HG03066 (cell line): ENCODE data around the gene BAHCC1.
"Not testable (repeated sequence)": the region's sequence is repeated elsewhere in the genome, so short reads cannot be mapped to it uniquely, and the experiment has no call there.

Experiments used
- ATAC-seq: cut with Tn5 transposase; IDR thresholded peaks from one replicate; pipeline ENCODE4 v1.9.1; 2021; ENCODE audit warnings: low read depth; ENCODE audit not compliant: unreplicated experiment

Gene BAHCC1

DNA sequence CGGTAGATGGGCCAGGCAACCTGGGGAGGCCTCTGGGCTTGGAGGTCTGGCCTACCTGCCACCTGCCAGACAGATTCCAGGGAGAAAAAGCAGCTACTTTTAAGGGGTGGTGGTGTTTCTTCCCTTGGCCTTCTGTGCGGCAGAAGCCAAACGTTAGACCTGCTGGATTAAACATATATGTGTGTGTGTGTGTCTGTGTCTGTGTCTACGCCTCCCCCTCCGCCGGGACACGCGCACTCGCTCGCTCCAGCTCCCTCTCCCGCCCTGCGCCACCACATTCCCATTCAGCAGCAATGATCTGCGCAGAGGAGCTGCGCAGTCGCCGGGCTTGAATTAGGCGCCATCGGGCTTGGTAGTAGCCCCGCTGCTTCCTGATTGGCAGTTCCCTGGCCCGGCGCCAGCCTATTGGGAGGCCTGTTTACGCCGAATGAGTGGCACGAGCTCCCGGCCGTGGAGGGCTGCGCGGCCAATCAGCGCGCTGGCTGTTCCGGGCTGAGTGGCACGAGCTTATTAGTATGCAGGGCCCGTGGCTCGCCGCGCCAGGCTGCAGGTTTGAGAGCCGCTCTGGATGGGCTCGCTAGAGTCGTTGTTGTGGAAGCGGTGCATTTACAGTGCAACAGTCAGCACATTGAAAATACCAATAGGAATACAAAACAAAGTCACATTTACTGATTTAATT is at the start of gene BAHCC1:
TSS of gene BAHCC1 (plus strand) at position 537 of the 679 bp plus-strand sequence. CDS start 4,283 bp downstream, outside the sequence.
- ATAC-seq = no peak

GRCh38 chr17:81346090-81346907 is 49.0 kb upstream of the BAHCC1 start:
- peak; percentile 71 for ATAC-seq

DNA sequence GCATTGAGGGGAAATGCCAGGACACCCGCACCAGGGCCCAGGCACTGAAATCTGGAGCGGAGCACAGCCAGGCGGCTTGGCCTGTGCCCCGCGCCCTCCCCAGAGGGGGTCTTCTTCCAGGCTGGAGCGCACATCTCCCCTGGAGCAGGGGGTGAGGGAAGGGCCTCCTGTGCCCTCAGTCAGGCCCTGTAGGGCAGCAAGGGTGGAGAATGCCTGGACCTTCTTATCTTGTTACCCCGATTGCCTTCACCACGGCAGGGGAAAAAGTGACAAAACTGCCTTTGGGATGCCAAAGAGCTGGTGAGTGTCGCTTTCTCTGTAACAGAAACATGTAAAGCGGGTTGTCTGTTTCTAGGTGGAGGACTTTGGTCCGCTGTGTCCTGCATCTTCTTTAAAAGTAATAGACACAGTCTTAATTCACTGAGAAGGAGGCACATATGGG is 48.3 kb upstream of the BAHCC1 start:
- no peak for ATAC-seq

DNA sequence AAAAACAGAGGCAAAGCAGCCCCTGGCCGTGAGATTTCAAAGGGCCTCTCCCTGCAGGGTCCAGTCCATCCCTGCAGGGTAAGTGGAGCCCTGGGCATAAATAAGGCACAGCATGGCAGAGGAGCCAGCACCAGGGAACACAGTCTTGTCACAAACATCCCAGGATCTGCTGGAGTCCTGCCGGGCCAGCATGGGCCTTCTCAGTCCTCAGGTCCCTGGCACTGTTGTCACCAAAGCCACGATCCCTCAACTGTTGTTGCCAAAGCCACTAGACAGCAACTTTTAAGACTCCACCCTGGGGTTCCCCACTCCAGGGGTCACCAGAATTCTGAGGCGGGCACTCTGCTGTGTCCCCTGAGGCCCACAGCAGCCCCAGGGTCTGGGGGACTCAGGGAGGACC is 47.8 kb upstream of the BAHCC1 start:
- no peak for ATAC-seq

DNA sequence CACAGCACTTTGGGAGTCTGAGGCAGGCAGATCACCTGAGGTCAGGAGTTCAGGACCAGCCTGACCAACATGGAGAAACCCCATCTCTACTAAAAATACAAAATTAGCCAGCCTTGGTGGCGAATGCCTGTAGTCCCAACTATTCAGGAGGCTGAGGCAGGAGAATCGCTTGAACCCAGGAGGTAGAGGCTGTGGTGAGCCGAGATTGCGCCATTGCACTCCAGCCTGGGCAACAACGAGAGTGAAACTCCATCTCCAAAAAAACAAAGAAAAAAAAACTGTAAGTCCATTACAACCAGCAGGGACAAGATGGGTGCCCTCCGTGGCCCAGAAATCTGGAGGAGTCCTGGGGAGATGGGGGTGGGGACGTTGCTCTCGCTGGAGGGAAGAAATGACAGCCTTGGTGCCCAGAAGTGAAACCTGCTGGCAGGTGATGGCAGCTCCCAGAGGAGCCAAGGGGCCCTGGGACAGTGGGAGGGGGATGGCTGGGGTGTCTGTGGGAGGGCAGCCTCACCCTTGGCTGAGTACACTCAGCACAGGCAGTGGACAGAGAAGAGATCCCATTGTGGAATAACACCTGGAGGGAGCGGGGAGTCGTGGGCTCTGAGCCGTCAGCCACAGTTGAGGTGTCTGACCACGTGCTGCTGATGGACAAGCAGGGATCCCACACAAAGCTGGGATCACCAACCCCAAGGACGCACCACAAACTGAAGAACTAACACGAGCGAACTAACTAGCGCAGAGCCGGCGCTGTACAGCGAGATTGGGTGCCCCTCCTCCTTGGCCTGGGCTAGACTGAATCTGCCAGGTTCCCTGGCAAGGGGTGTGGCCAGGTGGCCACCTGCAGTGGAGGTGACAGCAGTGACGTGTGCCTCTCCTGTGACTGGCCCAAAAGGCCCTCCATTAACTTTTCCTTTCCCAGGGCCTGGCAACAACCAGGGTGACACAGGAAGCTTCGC is 46.9 kb upstream of the BAHCC1 start:
- no peak for ATAC-seq

DNA sequence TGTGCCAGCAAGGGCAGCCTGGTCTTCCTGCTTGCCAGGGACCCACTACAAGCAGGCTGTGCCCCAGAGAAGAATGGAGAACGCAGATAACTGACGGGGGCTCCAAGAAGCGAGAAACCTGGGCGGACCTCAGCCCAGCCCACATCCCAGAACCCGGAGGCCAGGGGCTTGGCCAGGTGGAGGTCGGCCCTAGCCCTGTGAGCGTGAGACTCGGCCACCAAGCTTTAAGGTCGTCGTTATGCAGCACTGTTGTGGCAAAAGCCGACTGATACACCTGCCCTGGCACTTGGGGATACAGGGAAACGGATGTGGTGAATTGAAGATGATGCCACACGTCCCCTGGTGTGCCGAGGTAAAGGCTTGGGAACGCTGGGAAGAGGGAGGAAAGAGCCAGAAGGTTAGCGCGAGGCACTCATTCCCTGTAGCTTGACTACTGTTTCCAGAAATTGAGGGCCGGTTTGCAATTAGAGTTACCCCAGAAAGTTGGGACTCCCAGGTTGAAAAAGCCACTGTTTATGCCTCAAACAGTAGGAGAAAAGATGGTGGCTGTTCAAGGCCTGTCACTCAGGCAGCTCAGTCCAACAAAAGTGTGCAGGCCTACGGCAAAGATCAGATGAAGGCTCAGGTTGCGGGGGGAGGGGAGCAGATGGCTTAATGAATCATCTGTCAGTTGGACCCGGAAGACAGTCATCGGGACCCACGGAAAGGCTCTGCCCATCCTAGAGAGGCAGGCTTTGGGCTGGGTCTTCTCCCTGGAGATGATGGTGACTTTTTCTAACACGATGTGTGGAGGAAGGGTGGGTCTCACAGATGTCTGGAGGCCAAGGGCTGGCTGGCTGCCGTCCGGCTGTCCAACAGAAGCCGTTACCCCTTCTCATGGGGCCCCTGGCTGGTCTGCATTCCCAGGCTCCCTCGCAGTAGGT is 45.6 kb upstream of the BAHCC1 start:
- ATAC-seq = no peak

GRCh38 chr17:81350320-81350890 is 44.9 kb upstream of the BAHCC1 start:
- ATAC-seq = no peak

- ATAC-seq = not testable (repeated sequence)
Measured at GRCh38 chr17:81351329-81352052, 43.8 kb upstream of the BAHCC1 start.

- not testable (repeated sequence) for ATAC-seq
Measured at GRCh38 chr17:81352056-81352455, 43.2 kb upstream of the BAHCC1 start.

- ATAC-seq = no peak
Measured at GRCh38 chr17:81354252-81354953, 40.9 kb upstream of the BAHCC1 start.

DNA sequence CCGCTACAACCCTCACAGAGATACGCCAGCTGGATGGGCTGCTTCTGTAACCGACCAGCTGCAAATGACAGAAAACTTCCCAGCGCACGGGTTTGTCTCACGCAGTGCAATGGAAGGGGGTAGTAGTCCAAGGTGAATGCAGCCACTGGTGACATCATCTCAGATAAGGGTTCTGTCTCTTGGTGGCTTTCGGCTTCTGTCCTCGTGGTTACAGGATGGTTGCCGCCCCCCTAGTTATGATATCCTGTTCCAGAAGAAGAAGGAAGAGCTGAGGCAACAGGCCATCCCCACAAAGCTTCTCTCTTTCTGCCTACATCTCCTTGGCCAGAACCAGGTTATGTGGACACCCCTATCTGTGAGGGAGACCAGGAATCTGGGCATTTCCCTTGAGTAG is 40.3 kb upstream of the BAHCC1 start:
- ATAC-seq = no peak

- ATAC-seq = no peak
Measured at GRCh38 chr17:81359218-81359617, 36.0 kb upstream of the BAHCC1 start.

DNA sequence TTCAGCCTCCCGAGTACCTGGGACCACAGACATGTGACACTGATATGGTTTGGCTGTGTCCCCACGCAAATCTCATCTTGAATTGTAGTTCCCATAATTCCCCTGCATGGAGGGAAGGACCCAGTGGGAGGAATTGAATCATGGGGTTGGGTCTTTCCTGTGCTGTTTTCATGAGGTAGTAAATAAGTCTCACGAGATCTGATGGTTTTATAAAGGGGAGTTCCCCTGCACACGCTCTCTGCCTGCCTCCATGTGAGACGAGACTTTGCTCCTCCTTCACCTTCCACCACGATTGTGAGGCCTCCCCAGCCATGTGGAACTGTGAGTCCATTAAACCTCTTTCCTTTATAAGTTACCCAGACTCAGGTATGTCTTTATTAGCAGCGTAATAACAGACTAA is 33.3 kb upstream of the BAHCC1 start:
- ATAC-seq = not testable (repeated sequence)

DNA sequence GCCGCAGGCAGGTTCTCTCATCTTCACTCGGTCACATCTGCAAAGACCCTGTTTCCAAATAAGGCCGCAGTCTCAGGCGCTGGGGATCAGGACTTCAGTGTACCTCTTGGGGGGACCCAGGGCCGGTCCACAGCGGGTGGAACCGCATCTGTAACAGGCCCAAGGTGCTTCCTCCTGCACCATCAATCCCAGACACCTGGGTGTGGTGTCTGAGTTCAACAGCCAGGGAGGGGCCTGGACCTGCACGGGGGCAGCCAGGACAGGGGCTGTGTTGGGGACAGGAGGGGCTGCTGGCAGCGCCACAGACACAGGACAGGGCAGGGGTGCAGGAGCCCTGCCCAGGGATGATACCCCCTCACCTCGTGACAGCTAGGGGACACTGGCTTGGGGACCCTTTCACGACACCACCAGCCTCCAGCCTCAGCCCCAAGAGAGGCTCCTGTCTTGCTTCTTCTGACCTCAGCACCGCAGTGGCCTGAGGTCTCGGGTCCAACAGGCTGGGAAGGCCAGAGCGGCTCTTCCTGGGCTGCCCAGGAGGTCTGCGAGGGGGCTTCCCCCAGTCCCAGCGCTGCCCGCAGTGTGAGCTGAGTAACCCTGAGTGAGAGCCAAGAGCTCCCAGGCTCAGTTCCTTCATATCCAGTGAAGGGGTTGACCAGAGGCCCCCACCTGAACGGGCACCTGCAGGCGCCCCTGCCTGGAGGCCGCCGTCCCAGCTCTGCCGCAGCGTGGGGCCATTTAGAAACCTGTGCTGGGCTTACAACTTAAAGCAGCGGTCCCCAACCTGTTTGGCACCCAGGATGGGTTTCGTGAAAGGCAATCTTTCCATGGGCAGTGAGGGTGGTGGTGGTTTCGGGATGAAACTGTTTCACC is 30.7 kb upstream of the BAHCC1 start:
- no peak for ATAC-seq

GRCh38 chr17:81365148-81365600 is 30.1 kb upstream of the BAHCC1 start:
- ATAC-seq = no peak

DNA sequence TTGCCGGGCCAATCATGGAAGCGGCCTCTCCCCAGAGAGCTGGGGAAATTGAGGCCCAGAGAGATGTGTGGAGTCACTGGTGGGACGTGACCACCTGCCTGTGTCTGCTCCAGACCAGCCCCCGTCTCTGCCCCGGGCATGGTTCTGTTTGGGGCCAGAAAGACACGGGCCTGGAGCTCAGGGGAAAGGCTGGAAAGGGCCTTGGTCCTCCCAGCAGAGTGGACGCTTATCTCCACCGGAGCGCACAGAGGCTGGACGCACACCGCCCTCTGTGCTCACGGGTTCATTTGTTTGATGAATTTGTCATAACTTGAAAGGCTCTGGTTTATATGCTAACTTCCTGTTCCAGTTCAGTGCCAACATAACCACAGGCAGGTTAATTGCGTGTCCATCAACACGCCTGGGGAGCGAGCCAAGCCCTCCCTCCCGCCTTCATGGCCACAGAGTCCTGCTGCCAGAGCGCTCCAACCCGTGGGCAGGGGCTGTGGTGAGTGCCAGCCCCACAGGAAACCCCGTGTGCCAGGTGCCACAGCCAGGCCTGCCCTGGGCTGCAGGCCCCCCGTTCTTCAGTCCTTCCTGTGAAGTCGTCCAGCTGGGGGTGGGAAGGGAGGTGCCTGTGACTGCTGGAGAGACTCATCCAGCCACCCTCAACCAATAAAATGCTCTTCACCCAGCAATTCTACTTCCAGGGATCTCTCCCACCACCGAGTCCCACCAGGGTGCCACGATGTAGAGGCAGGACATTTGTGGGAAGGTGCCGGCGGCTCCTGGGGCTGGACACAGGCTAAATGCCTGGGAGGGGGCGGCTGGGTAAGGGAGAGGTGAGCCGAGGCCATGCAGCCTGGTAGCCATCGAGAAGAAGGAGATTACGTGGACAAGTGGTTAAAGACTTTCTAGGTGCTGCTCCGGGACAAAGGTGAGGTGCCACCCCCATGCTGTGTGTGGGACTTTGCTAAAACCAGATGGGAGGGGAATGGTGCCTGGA is 29.4 kb upstream of the BAHCC1 start:
- ATAC-seq = no peak
